COLO668 (cell line): ENCODE results near the gene IL1RL2.
A peak's percentile ranks its signal among the peaks of the same experiment; 100 is the strongest.

Source experiments
- DNase-seq: peaks from one replicate; lab custom pipeline; 2025; ENCODE audit not compliant: unreplicated experiment; lab: John Stamatoyannopoulos, UW

The IL1RL2 gene

DNA sequence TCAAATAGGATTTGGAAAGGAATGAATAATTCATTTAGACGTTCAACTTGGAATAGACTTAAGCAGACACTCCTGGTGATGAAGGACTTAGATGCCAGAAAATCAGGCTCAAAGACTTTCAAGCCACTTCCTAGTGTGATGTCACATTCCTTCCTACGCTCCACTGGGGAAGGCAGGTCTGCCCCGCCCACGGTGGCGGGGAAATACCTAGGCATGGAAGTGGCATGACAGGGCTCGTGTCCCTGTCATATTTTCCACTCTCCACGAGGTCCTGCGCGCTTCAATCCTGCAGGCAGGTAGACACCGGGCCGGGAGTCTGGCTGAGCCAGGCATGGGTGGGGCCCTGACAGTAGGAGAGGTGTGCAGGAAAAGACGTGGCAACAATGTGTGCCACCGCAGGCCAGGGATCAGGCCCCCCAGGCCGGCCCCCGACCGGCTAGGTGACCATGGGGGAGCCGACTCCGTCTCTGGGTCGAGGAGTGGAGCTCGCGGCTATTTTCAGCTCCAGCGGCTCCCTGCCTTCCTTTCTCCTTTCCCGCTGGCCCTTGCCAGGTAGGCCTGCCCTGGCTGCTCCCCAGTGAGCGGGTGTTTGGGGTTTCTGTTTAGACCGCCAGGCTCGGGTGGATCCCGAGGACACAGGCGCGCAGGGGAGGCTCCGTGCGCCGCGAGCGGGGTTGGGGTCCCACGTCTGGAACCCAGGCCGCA, at the start of gene IL1RL2:
TSS of gene IL1RL2 (plus strand) at position 233 of the 705 bp plus-strand sequence. CDS start 845 bp downstream, outside the sequence.
- no peak for DNase-seq

DNA sequence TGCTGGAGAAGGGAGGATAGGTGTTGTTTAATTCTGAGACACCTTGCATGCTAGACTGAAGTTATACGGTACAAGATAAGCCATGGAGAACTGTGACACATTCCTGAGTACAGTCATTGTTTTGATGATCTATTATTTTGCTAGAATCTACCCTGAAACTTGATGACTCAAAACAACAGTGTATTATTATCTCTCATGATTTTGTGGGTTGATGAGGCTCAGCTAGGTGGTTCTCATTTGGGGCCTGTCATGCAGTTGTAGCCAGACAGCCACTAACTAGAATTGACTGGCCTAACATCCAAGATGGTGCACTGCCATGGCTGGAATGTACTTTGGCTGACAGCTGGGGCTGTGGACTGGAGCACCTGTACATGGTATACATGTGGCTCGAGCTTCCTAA, 49.7 kb upstream of the IL1RL2 start:
- no peak for DNase-seq

GRCh38 chr2:102138331-102138730, 48.5 kb upstream of the IL1RL2 start:
- DNase-seq, result no peak

DNA sequence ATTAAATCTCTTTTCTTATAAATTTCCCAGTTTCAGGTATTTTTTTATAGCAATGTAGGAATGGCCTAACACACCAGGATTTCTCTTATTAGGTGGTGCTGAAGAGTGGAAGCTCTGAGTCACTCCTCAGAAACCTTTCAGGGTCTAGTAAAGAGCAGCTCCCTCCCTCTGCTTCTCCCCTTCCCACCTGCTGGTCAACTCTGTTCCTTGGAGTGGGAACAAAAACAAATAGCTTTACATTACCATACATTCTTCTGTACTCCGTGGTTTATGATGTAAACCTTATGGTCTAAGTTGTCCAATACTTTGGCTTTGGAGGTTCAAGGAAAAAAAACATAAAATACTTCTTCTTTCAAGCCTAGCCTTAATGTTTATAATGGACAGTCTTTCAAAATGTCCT, 47.0 kb upstream of the IL1RL2 start:
- DNase-seq, result no peak

DNA sequence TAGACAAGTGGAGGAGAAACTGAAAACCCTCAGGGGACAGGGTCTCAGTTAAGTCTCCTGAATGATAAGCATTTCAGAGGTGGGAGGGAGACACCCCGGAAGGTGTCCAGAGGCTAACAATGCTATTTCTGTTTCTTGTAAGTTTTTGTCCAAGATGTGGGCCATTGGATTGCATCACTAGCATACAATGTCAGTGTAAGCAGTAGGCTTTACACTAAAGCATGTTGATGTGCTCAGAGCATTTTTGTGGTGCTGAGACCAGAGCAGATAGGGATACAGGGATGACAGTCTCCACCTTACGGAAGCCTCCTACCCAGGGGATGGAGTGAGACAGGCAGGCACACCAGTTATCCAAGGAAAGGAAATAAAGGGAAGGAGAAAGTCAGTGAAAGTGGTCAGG, 46.4 kb upstream of the IL1RL2 start:
- no peak for DNase-seq

DNA sequence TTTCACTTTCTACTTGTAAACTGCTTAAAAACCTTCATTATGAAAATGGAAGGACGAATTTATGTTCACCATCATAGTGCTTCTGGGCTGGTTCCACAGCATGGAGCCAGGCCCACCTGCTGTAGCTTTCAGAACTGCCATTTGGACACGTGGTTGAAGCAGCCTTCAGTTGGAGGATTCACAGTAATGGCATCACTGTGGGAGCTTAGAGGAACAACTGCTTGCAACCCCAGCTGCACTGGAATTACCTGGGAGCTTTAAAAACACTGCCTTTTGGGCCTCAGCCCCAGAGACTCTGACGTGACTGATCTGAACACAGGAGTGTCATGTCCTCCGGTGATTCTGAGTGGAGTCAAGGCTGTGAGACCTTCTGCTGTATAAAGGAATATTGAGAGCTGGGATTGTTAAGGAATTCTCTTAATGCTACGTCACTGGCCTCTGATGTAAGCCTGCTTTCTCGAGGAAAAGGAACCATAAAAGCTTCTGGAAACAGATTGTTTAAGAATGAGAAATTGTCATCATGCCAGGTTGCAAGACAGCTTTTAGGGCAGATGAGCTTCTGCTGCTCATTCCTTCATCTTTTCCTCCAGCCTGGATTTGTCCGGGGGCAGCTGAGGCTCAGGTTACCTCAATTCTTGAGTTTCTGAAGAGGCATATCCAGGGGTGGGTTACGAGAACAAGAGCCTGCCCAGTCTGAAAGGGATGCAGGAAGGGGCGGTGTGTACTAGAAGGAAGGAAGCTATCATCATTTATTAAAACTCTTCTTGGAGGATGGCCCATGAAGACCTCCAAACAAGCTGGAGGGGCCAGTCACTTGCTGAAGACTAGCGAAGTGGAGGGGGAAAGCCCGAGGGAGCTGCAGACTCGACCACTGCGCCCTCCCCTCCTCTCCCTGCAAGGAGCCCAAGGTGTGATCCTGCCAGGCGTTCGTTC, 45.5 kb upstream of the IL1RL2 start:
- no peak for DNase-seq

- peak; percentile 75 for DNase-seq
Observed at GRCh38 chr2:102141970-102142828, 44.6 kb upstream of the IL1RL2 start, which contains the start of gene IL1R1. IL1R1 (plus strand) TSS chr2:102142746; CDS start chr2:102157725, 14,979 bp downstream.

GRCh38 chr2:102142829-102143449, 43.9 kb upstream of the IL1RL2 start:
- DNase-seq, result no peak

DNA sequence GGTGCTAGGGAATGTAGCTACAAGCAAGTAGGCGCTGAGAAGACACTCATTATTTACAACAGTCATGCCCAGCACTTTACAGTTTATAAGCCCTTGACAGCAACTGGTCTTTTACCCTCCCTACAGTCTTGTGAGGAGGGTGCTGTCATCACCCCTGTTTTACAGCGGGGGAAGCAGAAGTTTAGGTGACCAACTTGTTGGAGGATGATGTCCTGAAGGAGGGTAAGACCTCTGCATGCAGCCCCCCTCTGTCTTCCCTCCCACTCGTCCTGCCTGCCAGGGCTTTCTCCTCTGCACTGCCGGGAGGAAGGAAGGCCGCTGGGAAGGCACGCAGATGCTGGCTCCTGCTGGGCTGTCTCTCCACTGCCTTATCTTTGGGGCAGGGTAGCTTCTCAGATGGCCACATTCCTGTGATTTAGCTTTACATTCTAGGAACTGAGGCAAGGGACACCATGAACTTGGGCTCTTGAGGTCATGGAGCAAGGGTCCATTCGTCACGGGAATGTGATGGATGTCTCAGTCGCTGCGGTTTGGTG, 43.3 kb upstream of the IL1RL2 start:
- DNase-seq, result no peak

GRCh38 chr2:102144128-102144527, 42.7 kb upstream of the IL1RL2 start:
- DNase-seq, result peak; percentile 54

DNA sequence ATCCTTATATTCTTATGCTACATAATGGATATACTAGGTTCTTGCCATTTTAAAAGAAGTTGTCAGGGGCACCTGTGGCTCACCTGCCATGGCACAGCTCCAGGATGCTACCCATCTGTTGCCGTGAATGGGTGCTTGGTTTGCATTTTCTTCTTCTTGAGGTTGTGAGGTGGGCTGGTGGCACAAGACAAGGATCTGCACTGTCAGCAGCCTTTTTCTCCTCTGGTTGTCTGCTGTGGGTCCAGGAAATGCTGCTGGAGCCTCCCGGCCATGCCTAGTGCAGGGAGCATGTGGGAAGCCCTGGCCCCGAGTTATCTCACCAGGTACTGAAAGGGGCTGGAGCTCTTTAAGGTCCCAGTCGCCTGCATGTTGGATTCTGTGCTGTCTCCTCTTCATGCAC, 41.7 kb upstream of the IL1RL2 start:
- DNase-seq, result no peak

GRCh38 chr2:102145934-102146333, 40.9 kb upstream of the IL1RL2 start:
- DNase-seq, result no peak

DNA sequence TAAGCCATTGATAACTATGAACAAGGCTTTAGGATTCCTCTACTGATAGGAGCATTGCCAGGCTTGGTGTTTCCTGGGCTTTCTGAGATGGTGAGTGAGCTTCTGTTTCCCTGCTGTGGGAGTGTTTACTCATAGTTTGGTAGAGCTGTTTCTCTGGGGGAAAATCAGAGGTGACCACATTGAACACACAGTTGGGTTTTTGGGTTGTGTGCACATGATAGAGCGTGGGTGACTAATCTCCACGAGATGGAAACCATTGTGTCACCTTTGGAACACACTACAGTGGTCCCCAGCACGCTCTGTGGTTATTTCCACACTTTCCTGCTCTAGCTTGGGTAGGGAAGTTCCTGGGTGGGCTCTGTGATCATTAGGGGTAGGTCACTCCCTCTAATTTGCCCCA, 38.9 kb upstream of the IL1RL2 start:
- DNase-seq, result no peak

- no peak for DNase-seq
Observed at GRCh38 chr2:102149243-102149642, 37.6 kb upstream of the IL1RL2 start.

GRCh38 chr2:102149644-102150455, 37.0 kb upstream of the IL1RL2 start:
- no peak for DNase-seq

DNA sequence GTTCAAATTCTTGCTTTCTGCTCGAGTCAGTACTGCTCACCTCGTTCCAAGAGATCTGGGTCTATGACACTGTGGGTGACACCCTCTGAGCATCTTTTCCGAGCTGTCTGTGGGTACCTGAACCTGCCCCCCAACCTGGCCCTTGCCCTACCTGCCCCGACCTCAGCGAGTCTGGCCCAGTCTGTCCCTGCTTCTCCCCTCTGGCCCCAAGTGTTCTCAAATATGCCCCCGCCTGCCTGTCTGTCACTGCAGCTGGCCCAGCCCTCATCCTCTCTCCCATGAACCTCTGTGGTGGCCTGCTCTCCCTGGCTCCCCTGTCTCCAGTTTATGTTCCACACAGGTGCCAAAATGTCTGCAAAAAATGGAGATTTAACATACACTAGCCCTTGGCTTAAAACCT, 32.5 kb upstream of the IL1RL2 start:
- no peak for DNase-seq

GRCh38 chr2:102154946-102155702, 31.7 kb upstream of the IL1RL2 start:
- no peak for DNase-seq

DNA sequence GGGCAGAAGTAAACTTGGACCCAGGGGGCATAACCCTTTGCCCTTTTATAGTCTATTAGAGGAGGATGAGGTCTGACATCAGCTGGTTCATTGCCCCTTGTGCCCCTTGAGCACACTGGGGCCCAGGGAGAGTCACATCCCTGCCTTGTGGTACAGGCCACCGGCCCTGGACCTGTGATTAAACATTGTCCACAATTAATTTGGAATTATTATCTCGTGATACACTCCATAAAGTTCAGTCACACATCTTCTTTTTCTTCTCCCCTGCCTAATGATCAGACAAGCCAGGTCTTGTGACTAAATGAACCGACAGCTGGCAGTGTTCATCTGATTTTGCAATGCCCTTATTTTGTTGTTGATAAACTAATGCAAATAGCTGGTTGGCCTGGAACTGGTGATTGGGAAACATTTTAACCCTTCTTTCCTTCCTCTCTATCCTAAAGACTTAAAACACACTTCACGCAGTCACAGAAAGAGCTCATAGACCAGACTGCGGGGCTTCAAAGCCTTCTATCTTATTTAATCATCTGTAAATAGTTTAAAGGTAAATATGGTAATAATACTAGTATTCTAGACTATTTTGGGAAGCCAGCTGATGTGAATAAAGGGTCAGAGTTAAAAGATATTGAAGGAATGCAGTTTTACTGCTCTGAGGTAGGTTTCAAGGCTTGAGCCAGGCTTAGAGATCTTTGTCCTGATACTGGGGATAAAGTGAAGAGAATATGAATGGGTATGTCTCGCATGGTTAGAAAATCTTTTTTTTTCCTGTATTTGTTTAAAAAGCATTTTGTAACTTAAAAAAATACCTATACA, 30.9 kb upstream of the IL1RL2 start:
- no peak for DNase-seq
